Epithelial cell of esophagus (primary cell): Measurements from ENCODE around the gene SHTN1.

Experiments
- DNase-seq: peaks from one replicate; pipeline ENCODE4 v3.0.0; 2010; ENCODE audit warnings: low read depth
- H3K4me3 ChIP-seq: 2 replicates; pipeline ENCODE4 v1.5.1; 2011; ENCODE audit warnings: mild to moderate bottlenecking, low read length, control low read depth
- CTCF ChIP-seq: IDR thresholded peaks from 2 replicates; pipeline ENCODE4 v1.5.1; 2011; ENCODE audit warnings: low read depth, mild to moderate bottlenecking, low read length, control low read depth, inconsistent platforms; ENCODE audit not compliant: insufficient read depth; ENCODE audit errors: missing control alignments

The SHTN1 gene

GRCh38 chr10:117004227-117005025 is 561 bp downstream of the SHTN1 start:
- TF ChIP-seq CTCF, result no peak
- H3K4me3 ChIP-seq, result peak overlapping the region; percentile 69
- DNase-seq, result peak; percentile 45

GRCh38 chr10:117003336-117003735 is 1.7 kb downstream of the SHTN1 start:
- no peak overlapping the region for H3K4me3 ChIP-seq
- DNase-seq, result no peak
- no peak for TF ChIP-seq CTCF

- DNase-seq, result no peak
- TF ChIP-seq CTCF, result no peak
- no peak overlapping the region for H3K4me3 ChIP-seq
These were observed 2.8 kb downstream of the SHTN1 start for GRCh38 chr10:117002206-117002605.

- H3K4me3 ChIP-seq, result no peak overlapping the region
- peak; percentile 15 for DNase-seq
- no peak for TF ChIP-seq CTCF
These were observed 3.8 kb downstream of the SHTN1 start for GRCh38 chr10:117001144-117001543.

- no peak overlapping the region for H3K4me3 ChIP-seq
- DNase-seq, result no peak
- TF ChIP-seq CTCF, result no peak
These were observed 4.4 kb downstream of the SHTN1 start for GRCh38 chr10:117000580-117000979.

- no peak for DNase-seq
- TF ChIP-seq CTCF, result no peak
- no peak overlapping the region for H3K4me3 ChIP-seq
These were observed 6.8 kb downstream of the SHTN1 start for GRCh38 chr10:116998172-116998571.

GRCh38 chr10:116997015-116997414 is 8.0 kb downstream of the SHTN1 start:
- DNase-seq, result no peak
- no peak overlapping the region for H3K4me3 ChIP-seq
- TF ChIP-seq CTCF, result no peak
